Measurements from ENCODE around the gene PDCD4. TPM values are rescaled to one million over a fixed set of nuclear protein-coding genes. Genes with fewer than 3 reads are reported as not detected.

The PDCD4 gene
- total and polyA plus RNA-seq, 9 of the 15 experiments (the other 6 are each of a cell fraction or from before 2014, with no cell fraction given), result 12.9 to 44.1 (median 33.7) TPM

GRCh38 chr10:110861930-110862649 lies 9.6 kb upstream of the PDCD4 start:
- CTCF ChIA-PET (ENCODE audit: low intra/inter-chr PET ratio), result no interaction called here
- 74% methylated on average over 6 of the region's 6 CpGs for WGBS (ENCODE audit: insufficient coverage, low coverage, missing lambda C conversion rate)
- Histone ChIP-seq H3K27me3 (ENCODE audit: control insufficient read depth in 2 of 2, insufficient read depth in 2 of 2, low read length in 2 of 2) (no peaks in the 10 kb centered on the region), H3K4me2 (ENCODE audit: insufficient read depth, low read length) (no peak overlapping the region), H3K79me2 (ENCODE audit: control insufficient read depth, insufficient read depth, low read length) (no peaks in the 10 kb centered on the region), H4K20me1 (replicated peaks; ENCODE audit: control insufficient read depth, insufficient read depth, low read length) (no peaks in the 10 kb centered on the region), H2AFZ (ENCODE audit: low read depth, low read length) (peak overlapping the region; percentile 64), H3K4me1 (replicated peaks in 1 of 2; ENCODE audit: control insufficient read depth in 2 of 2, insufficient read depth in 2 of 2, low read length in 2 of 2) (peaks cover 26 to 72% of the 10 kb centered on the region in 2 experiments), H3K4me3 (no peak overlapping the region), H3K9me1 (ENCODE audit: control insufficient read depth, insufficient read depth, low read length) (no peaks in the 10 kb centered on the region), H3K36me3 (ENCODE audit: control insufficient read depth, insufficient read depth, low read length) (no peaks in the 10 kb centered on the region), H3K27ac (ENCODE audit: extremely low read depth, low read depth, low read length) (no peak overlapping the region), H3K9ac (ENCODE audit: insufficient read depth in 1 of 2, low read depth in 2 of 2, low read length in 2 of 2) (no peak overlapping the region), H3K9me3 (replicated peaks; ENCODE audit: control insufficient read depth, insufficient read depth, low read depth, low read length) (no peaks in the 10 kb centered on the region)
- in situ Hi-C loops (cut with MboI), result no loop called here
- DNase-seq (ENCODE audit: extremely low read depth in 1 of 4, low spot score in 3 of 4) (no peak), ATAC-seq (no peak), FAIRE-seq (no peak)
- POLR2A ChIA-PET, result interaction anchor here (1.2 kb wide), 2 partner anchors 9 kb away, joined by 3 to 5 read pairs; partner anchors contain the start of gene PDCD4
- intact Hi-C loops (cut with micrococcal nuclease), result no loop called here
- BruUV-seq (replicated peaks), result no TSS peak
- TF ChIP-seq ZNF146 (CRISPR knock-in tag; IDR thresholded peaks at IDR 0.05; ENCODE audit: unreplicated experiment) (peak; percentile 14), ZNF318 (IDR thresholded peaks at IDR 0.05; ENCODE audit: borderline replicate concordance in 1 of 2, low read depth in 1 of 2) (no peak), NR2F6 (CRISPR knock-in tag; IDR thresholded peaks at IDR 0.05) (no peak)
